CD4-positive, alpha-beta T cell treated with Interleukin-17A for 4 hours (primary cell): Measurements from ENCODE around the gene TDRD3.

Source experiments
- DNase-seq: peaks from one replicate; pipeline ENCODE4 v3.0.0-alpha.2; 2020; ENCODE audit warnings: mixed read lengths

Gene TDRD3

GRCh38 chr13:60463787-60464186 is 66.8 kb downstream of the TDRD3 start:
- no peak for DNase-seq

GRCh38 chr13:60467098-60467497 is 70.1 kb downstream of the TDRD3 start:
- no peak for DNase-seq

- DNase-seq: no peak
Measured at GRCh38 chr13:60479273-60479672, 82.3 kb downstream of the TDRD3 start.

GRCh38 chr13:60482012-60482411 is 85.0 kb downstream of the TDRD3 start:
- no peak for DNase-seq

- DNase-seq: no peak
Measured at GRCh38 chr13:60484865-60485264, 87.8 kb downstream of the TDRD3 start.

- DNase-seq: no peak
Measured at GRCh38 chr13:60491531-60491930, 94.5 kb downstream of the TDRD3 start.

GRCh38 chr13:60492187-60492586 is 95.2 kb downstream of the TDRD3 start:
- DNase-seq: no peak

- DNase-seq: no peak
Measured at GRCh38 chr13:60494296-60494695, 97.3 kb downstream of the TDRD3 start.

- no peak for DNase-seq
Measured at GRCh38 chr13:60501236-60501635, 104.2 kb downstream of the TDRD3 start.

GRCh38 chr13:60509601-60510386 is 112.8 kb downstream of the TDRD3 start:
- DNase-seq: no peak

GRCh38 chr13:60511637-60512036 is 114.6 kb downstream of the TDRD3 start:
- DNase-seq: no peak

- no peak for DNase-seq
Measured at GRCh38 chr13:60514891-60515290, 117.9 kb downstream of the TDRD3 start.

- DNase-seq: no peak
Measured at GRCh38 chr13:60519496-60519895, 122.5 kb downstream of the TDRD3 start.

- DNase-seq: no peak
Measured at GRCh38 chr13:60520902-60521569, 124.0 kb downstream of the TDRD3 start.

- no peak for DNase-seq
Measured at GRCh38 chr13:60538566-60538965, 141.5 kb downstream of the TDRD3 start.

- DNase-seq: no peak
Measured at GRCh38 chr13:60540276-60540675, 143.3 kb downstream of the TDRD3 start.

- DNase-seq: no peak
Measured at GRCh38 chr13:60562096-60562780, 165.2 kb downstream of the TDRD3 start.

GRCh38 chr13:60571571-60571970 is 174.6 kb downstream of the TDRD3 start:
- DNase-seq: no peak

GRCh38 chr13:60572003-60572798 is 175.2 kb downstream of the TDRD3 start:
- DNase-seq: no peak

GRCh38 chr13:60572855-60573254 is 175.8 kb downstream of the TDRD3 start:
- no peak for DNase-seq

- DNase-seq: no peak
Measured at GRCh38 chr13:60574735-60575134, 177.7 kb downstream of the TDRD3 start.

GRCh38 chr13:60575142-60575541 is 178.1 kb downstream of the TDRD3 start:
- DNase-seq: no peak

GRCh38 chr13:60577761-60578160 is 180.7 kb downstream of the TDRD3 start:
- DNase-seq: no peak
